ENCODE measurements around the gene HCN4. TPM values are rescaled to one million over a fixed set of nuclear protein-coding genes. Genes with fewer than 3 reads are reported as not detected.
"Not testable (repeated sequence)": the region's sequence is repeated elsewhere in the genome, so short reads cannot be mapped to it uniquely, and the experiment has no call there.

The HCN4 gene
- total RNA-seq, 2 experiments from 2014 or later, result not detected

- H3K4me1 Mint-ChIP-seq; H3K4me3 Mint-ChIP-seq; H3K27me3 Mint-ChIP-seq; ATAC-seq; H3K36me3 Mint-ChIP-seq (ENCODE audit: low read depth); H3K9me3 Mint-ChIP-seq (ENCODE audit: low read depth); H3K27ac Mint-ChIP-seq; DNase-seq; POLR2A ChIA-PET: not testable (repeated sequence)
- intact Hi-C loops (cut with DNase I, micrococcal nuclease), result loop anchor here (10.0 kb wide), 3 partner anchors 255 to 395 kb away; partner anchors contain the start of gene NPTN (in 1 of the 2)
- CTCF ChIA-PET, result interaction anchor here (0.8 kb wide), 1 partner anchor 15 kb away, joined by 3 read pairs; no protein-coding TSS in a partner anchor
Observed at GRCh38 chr15:73300286-73300685, 68.5 kb downstream of the HCN4 start.

GRCh38 chr15:73298522-73299245, 70.1 kb downstream of the HCN4 start:
- H3K27me3 Mint-ChIP-seq, result no peaks in the 10 kb centered on the region
- CTCF ChIA-PET, result interaction anchor here (0.8 kb wide), 1 partner anchor 36 kb away, joined by 4 read pairs; no protein-coding TSS in a partner anchor
- H3K36me3 Mint-ChIP-seq (ENCODE audit: low read depth), result no peaks in the 10 kb centered on the region
- POLR2A ChIA-PET, result no interaction called here
- ATAC-seq, result no peak
- no peak overlapping the region for H3K27ac Mint-ChIP-seq
- no peaks in the 10 kb centered on the region for H3K9me3 Mint-ChIP-seq (ENCODE audit: low read depth)
- H3K4me1 Mint-ChIP-seq, result no peaks in the 10 kb centered on the region
- no peak overlapping the region for H3K4me3 Mint-ChIP-seq
- intact Hi-C loops (cut with DNase I, micrococcal nuclease), result no loop called here
- DNase-seq, result no peak

- ChIA-PET POLR2A (no interaction called here), CTCF (no interaction called here)
- intact Hi-C loops (cut with DNase I, micrococcal nuclease), result no loop called here
Observed at GRCh38 chr15:73296609-73297353, 72.0 kb downstream of the HCN4 start.

GRCh38 chr15:73295630-73296286, 73.0 kb downstream of the HCN4 start:
- no peaks in the 10 kb centered on the region for H3K9me3 Mint-ChIP-seq (ENCODE audit: low read depth)
- H3K36me3 Mint-ChIP-seq (ENCODE audit: low read depth), result no peaks in the 10 kb centered on the region
- H3K27me3 Mint-ChIP-seq, result no peaks in the 10 kb centered on the region
- H3K4me1 Mint-ChIP-seq, result no peaks in the 10 kb centered on the region
- ChIA-PET POLR2A (no interaction called here), CTCF (no interaction called here)
- intact Hi-C loops (cut with DNase I, micrococcal nuclease), result no loop called here
- DNase-seq, result no peak
- H3K4me3 Mint-ChIP-seq, result no peak overlapping the region
- no peak for ATAC-seq
- no peak overlapping the region for H3K27ac Mint-ChIP-seq

More at GRCh38 chr15:73296609-73297353, 72.0 kb downstream of the HCN4 start:
- no peak for ATAC-seq
- Mint-ChIP-seq H3K4me1 (no peaks in the 10 kb centered on the region), H3K27me3 (no peaks in the 10 kb centered on the region), H3K4me3 (no peak overlapping the region), H3K9me3 (ENCODE audit: low read depth) (no peaks in the 10 kb centered on the region), H3K27ac (no peak overlapping the region), H3K36me3 (ENCODE audit: low read depth) (no peaks in the 10 kb centered on the region)
- DNase-seq, result no peak

GRCh38 chr15:73293773-73294172, 75.0 kb downstream of the HCN4 start:
- H3K27me3 Mint-ChIP-seq, result no peaks in the 10 kb centered on the region
- POLR2A ChIA-PET, result no interaction called here

GRCh38 chr15:73291441-73291840, 77.3 kb downstream of the HCN4 start:
- ATAC-seq (no peak), DNase-seq (no peak)
- no peaks in the 10 kb centered on the region for H3K27me3 Mint-ChIP-seq
- CTCF ChIA-PET, result no interaction called here
- POLR2A ChIA-PET, result no interaction called here
- intact Hi-C loops (cut with DNase I, micrococcal nuclease), result no loop called here
- H3K4me1 Mint-ChIP-seq, result peaks cover under 1% of the 10 kb centered on the region
- no peak overlapping the region for H3K27ac Mint-ChIP-seq
- no peak overlapping the region for H3K4me3 Mint-ChIP-seq
- H3K9me3 Mint-ChIP-seq (ENCODE audit: low read depth), result no peaks in the 10 kb centered on the region
- peaks cover 8% of the 10 kb centered on the region for H3K36me3 Mint-ChIP-seq (ENCODE audit: low read depth)

More at GRCh38 chr15:73293773-73294172, 75.0 kb downstream of the HCN4 start:
- no peaks in the 10 kb centered on the region for H3K4me1 Mint-ChIP-seq
- H3K9me3 Mint-ChIP-seq (ENCODE audit: low read depth), result no peaks in the 10 kb centered on the region
- ATAC-seq (no peak), DNase-seq (no peak)
- no peak overlapping the region for H3K27ac Mint-ChIP-seq
- peaks cover 4% of the 10 kb centered on the region for H3K36me3 Mint-ChIP-seq (ENCODE audit: low read depth)
- CTCF ChIA-PET, result no interaction called here
- intact Hi-C loops (cut with DNase I, micrococcal nuclease), result no loop called here
- H3K4me3 Mint-ChIP-seq, result no peak overlapping the region

GRCh38 chr15:73287019-73287418, 81.7 kb downstream of the HCN4 start:
- no peak for ATAC-seq
- intact Hi-C loops (cut with DNase I, micrococcal nuclease), result no loop called here
- Mint-ChIP-seq H3K4me3 (no peak overlapping the region), H3K4me1 (peaks cover 10% of the 10 kb centered on the region), H3K27me3 (no peaks in the 10 kb centered on the region), H3K36me3 (ENCODE audit: low read depth) (peaks cover 8% of the 10 kb centered on the region), H3K9me3 (ENCODE audit: low read depth) (no peaks in the 10 kb centered on the region), H3K27ac (no peak overlapping the region)
- CTCF ChIA-PET, result interaction anchor here (0.6 to 4.8 kb wide), 4 partner anchors 12 to 145 kb away, joined by 3 to 25 read pairs (median 4); no protein-coding TSS in a partner anchor
- no peak for DNase-seq
- POLR2A ChIA-PET, result no interaction called here

GRCh38 chr15:73286311-73286710, 82.4 kb downstream of the HCN4 start:
- ChIA-PET POLR2A (no interaction called here), CTCF (interaction anchor here (0.9 to 4.8 kb wide), 3 partner anchors 11 to 321 kb away, joined by 4 to 25 read pairs (median 5); no protein-coding TSS in a partner anchor)
- ATAC-seq (no peak), DNase-seq (no peak)
- peak overlapping the region; percentile 14 for H3K27ac Mint-ChIP-seq
- peaks cover 8% of the 10 kb centered on the region for H3K36me3 Mint-ChIP-seq (ENCODE audit: low read depth)
- no peaks in the 10 kb centered on the region for H3K27me3 Mint-ChIP-seq
- intact Hi-C loops (cut with DNase I, micrococcal nuclease), result no loop called here
- H3K9me3 Mint-ChIP-seq (ENCODE audit: low read depth), result no peaks in the 10 kb centered on the region
- H3K4me3 Mint-ChIP-seq, result no peak overlapping the region
- H3K4me1 Mint-ChIP-seq, result peaks cover 10% of the 10 kb centered on the region

- Mint-ChIP-seq H3K4me1 (peaks cover 10% of the 10 kb centered on the region), H3K9me3 (ENCODE audit: low read depth) (no peaks in the 10 kb centered on the region), H3K27me3 (no peaks in the 10 kb centered on the region), H3K36me3 (ENCODE audit: low read depth) (peaks cover 8% of the 10 kb centered on the region), H3K4me3 (no peak overlapping the region), H3K27ac (no peak overlapping the region)
- ChIA-PET CTCF (interaction anchor here (1.0 to 4.8 kb wide), 2 partner anchors 9 to 352 kb away, joined by 7 to 25 read pairs; no protein-coding TSS in a partner anchor), POLR2A (no interaction called here)
- no peak for ATAC-seq
- no peak for DNase-seq
- intact Hi-C loops (cut with DNase I, micrococcal nuclease), result loop anchor here in 1 of 2 experiments (1.0 kb wide), 2 partner anchors 352 to 416 kb away; no protein-coding TSS in a partner anchor
Observed at GRCh38 chr15:73284090-73284716, 84.6 kb downstream of the HCN4 start.

- Mint-ChIP-seq H3K27ac (no peak overlapping the region), H3K27me3 (no peaks in the 10 kb centered on the region), H3K36me3 (ENCODE audit: low read depth) (peaks cover 4% of the 10 kb centered on the region), H3K9me3 (ENCODE audit: low read depth) (no peaks in the 10 kb centered on the region), H3K4me3 (no peak overlapping the region), H3K4me1 (peaks cover 10% of the 10 kb centered on the region)
- ChIA-PET POLR2A (no interaction called here), CTCF (interaction anchor here (1.0 to 2.3 kb wide), 3 partner anchors 10 to 42 kb away, joined by 3 to 10 read pairs (median 8); no protein-coding TSS in a partner anchor)
- intact Hi-C loops (cut with DNase I, micrococcal nuclease), result no loop called here
- DNase-seq (no peak), ATAC-seq (no peak)
Observed at GRCh38 chr15:73283366-73283962, 85.3 kb downstream of the HCN4 start.

Measured in activated CD4-positive, alpha-beta T cell treated with anti-CD3 and anti-CD28 coated beads for 36 hours (primary cell).